GM19395 (cell line): ENCODE measurements around the gene MFSD6L.
"Not testable (repeated sequence)": the region's sequence is repeated elsewhere in the genome, so short reads cannot be mapped to it uniquely, and the experiment has no call there.

ENCODE experiments used
- ATAC-seq: cut with Tn5 transposase; IDR thresholded peaks from one replicate; pipeline ENCODE4 v1.9.1; 2021; ENCODE audit warnings: mild to moderate bottlenecking, moderate library complexity; ENCODE audit not compliant: unreplicated experiment

Gene MFSD6L

DNA sequence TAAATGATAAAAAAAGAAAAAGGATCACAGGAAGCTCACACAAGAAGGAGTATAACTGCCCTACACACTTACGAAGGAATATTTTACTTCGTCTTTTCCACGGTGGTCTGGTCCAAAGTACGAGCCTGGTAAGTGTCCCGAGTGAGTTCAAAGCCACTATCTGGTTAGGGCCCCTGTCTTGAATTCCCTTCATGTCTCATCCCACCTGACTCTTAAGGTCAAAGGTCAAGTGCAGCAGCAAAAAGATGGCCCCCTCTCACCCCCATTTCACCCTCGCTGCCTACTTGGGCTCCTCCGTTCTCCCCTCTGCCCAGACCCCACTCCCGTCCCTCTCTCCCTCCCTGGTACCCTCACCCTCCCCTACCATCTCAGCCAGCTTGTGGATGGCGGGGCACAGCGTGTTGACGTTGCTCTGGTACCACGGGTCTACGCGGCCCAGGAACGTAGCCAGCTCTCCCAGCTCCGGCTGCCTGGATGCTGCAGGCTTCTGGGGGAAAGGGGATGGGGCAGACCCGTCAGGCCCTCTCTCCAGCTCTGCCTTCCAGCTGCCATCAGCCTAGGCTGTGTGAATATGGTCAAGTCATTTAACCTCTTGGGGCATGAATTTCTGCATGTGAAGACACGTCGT, 27.8 kb upstream of the MFSD6L start:
- no peak for ATAC-seq

DNA sequence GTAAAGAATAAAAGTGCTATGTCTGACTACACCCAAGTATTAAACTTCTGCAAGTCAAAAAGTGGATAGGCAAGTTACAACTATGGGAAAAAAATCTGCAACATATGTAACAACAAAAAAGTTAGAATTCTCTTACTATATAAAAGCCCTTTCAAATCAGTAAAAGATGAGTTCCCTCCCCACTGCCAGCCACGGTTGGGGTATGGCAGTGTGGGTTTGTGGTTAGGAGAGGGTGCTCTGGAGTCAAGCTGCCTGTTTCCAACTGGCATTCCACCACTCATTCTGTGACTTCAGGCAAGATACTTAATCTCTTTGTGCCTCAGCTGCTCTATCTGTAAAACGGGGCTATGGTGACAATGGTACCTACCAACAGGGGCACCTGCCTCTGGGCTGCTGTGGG, 26.6 kb upstream of the MFSD6L start:
- ATAC-seq = no peak

DNA sequence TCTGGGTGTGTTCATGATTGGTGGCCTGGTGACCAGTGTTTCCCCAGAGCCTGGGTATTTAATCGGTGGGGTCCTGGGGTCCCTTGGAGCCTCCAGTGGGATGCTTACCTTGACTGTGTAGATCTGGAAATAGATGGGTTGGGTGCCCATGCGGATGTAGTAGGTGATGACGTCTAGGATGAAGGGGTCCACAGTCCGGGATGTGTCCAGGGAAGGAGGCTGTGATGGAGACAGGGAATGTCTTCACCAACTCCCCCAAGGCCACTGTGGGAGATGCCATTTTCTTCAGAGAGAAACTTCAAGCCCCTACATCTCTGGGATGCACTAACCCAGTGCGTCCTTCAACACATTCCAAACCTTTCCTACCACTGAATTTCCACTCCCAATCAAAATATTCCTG, 24.1 kb upstream of the MFSD6L start:
- no peak for ATAC-seq

DNA sequence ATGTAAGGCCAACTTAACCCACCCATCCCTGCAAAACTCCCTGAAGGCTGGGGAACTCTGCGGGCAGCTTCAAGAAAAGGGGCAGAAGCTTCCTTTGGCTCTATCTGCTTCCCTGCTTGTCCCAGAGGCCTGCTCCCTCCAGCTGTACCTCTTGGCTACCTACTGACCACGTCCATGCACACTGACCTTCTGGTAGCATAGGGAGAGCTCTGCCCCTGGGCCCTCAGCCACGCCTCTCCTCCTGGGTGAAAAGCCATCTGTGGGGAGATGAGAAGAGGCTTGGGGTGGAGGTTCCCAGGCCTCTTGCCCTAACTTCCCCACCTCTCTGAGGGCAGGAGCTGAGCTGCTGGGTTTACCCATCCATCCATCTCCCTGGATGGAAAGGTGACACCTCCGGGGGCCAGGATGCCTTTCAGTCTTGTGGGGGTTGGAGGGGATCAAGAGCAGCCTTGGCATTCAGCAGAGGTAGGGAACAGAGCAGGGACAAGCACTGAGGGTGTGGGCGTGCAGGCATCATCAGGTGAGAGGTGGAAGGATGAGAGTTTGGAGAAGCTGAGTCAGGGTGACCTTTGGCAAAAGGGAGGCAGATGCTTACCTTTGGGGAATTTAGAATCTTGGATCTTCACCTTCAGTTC, 23.4 kb upstream of the MFSD6L start:
- ATAC-seq = no peak

DNA sequence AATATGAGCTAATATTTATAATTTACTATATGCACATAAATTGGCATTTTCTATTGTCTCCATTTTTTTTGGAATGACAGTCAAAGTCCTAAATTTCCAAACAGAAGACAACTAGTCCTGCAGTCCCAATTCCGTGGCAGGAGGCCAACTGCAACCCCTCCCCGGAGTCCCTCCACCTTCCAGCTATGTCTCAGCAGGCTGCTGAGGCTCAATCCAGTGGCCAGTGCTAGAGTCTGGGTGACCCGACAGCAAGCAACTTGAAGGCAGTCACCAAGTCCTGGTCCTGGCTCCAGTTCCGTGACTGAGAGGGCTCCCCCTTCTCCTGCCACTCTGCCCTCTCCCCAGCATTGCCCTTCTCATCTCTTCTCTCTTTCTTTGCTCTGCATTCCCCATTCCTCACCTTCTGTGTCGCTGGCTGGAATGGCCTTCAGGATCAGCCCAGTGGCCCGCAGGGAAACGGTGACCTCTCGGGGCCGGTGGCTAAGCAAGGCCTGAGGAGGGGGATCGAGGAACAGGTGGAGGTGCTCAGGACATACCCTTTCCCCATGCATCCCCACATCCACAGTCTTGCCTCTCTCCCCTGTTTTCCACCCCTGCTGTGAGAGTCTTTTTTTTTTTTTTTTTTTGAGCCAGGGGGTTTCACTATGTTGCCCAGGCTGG, 22.4 kb upstream of the MFSD6L start:
- ATAC-seq = no peak

DNA sequence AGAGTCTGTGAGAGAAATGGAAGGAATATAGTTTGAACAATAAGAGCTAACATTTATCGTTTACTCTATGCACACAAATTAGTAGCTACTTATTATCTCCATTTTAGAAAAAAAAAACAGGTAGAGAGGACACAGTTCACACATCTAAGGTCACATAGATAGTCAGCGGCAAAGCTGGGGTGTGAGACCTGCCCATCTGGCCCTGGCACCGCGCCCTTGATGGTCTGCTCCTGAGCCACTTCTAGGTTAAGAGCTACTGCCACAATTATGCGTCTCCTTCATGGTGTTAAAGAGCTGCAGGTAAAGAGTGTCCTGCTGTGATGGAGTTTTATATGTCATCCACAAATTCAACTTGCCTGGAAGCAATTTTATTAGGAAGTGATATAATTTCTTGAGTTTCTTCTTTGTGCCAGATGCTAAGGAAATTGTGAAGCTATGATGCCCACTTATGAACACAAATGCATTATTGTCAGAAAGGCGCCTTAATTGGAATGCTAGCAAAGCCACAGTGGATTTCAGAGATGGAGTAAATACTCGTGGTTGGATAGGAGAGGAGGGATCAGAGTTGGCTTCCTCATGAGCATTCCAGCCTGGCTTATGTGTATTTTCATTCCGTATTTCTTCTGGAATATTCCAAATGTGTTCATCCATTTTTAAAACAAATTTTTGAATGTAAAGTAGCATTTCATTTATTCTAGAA, 21.3 kb upstream of the MFSD6L start:
- no peak for ATAC-seq

DNA sequence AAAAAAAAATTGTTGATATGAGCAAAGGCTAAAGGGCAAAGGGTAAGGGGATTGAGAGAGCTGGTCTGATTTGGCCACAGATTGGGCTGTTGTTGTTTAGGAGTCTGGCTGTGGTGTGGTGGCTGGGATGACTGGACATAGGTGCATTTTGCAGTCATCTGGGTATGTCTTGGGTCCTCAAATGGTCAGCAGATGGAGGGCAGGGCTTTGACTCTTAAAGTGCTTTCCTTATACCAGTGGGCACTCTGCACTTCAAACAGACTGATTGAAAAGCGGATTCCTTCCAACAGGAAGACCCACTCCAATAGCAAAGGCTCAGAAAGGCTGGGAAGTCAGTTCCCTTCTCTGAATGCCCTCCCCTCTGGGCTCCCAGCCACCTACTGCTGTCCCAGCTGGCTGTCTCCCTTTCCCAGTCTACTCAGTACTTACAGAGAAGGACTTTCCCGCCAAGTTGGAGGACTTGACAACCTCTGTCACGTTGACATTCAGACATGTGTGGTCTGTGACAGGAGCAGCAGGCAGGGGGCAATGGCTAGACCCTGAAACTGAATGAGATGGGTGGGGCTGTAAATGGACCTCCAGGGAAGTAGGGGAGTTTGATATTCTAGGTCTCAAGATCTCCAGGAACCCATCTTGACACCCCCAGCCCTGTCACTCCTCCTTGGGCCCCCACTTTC, 19.6 kb upstream of the MFSD6L start:
- ATAC-seq = no peak

DNA sequence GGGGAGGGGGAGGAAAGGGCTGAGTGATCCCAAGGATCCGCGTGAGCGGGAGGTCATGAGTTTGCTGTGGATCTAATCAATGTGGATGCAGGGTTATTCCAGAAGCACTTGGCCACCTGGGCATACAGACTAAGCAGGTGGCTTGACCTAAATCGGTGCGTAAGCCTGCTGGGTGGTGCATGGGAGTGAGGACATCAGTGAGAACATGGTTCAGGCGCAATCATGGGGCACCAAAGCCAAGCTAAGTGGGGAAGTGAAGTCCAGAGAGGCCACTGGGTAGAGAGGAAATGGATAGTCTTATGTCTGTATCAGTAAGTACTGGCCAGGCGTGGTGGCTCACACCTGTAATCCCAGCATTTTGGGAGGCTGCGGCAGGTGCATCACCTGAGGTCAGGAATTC, 18.9 kb upstream of the MFSD6L start:
- ATAC-seq = no peak

DNA sequence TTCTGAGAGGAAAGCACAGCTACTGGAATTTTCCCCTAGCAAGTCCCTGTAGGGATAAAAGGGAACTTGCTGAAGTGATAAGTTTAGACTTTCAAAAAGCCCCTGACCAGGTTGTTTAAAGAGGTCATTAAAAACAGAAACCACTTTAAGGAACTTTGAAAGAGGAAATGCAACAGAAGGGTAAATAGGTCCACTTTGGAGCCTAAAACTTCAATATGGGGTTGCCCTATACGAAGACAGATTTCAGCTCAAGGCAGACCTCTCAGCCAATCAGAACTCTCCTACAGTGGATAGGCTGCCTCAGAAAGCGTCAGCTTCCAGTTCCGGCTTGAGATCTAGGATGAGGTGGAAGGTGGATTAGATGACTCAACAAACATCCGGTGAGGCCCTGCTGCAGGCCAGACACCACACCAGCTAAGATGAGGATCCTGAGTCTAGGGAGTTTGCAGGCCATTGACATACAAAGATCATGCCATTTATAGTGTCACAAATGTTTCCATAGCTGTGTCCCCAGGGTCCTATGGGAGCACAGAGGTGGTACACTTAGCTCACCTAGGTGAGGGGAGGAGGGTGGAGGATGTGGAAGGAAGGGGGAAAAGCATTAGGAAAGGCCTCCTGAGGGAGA, 7.9 kb upstream of the MFSD6L start:
- ATAC-seq = peak; percentile 95

DNA sequence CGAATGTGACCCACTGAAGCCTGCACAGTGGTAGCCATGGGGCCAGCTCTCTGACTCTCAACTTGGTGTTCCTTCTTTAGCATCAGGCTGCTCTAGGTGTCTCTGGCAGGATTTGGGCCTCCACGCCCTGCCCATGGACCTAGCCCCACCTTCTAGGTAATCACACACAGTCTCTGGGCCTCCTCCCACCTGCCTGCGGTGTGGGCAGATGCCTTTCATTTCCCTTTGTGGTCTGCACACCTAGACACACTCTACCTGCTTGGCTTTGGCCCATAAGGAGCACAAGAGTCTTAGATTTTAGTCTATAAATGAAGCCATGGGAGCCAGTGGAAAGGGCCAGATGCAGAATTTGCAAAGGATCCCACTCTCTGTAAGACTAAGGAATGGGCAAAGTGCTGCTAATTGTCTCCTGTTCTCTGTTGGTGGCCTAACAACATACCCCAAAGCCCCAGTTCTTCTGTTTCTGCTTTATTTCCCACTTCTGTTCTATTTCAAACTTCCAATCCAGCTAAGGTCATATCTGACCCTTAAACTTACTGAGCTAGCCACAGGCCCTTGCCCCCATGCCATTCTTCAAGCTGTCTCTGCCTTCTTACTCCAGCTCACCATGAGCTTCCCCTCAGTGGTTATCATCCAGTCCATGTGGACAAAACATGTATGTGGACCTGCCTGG, 7.2 kb upstream of the MFSD6L start:
- ATAC-seq = no peak

DNA sequence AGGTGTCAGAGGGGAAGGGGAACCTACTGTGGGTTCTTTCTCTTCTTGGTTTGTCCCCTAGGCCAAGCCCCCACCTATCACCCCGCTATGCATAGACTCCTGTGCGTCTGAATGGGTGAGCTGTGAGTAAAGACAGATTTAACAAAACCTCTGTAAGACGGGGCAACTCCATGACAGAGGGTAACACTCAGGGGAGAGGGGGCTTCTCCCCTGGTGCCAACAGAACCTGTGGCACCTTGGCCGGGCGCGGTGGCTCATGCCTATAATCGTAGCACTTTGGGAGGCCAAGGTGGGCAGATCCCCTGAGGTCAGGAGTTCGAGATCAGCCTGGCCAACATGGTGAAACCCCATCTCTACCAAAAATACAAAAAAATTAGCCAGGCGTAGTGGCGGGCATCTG, 6.2 kb upstream of the MFSD6L start:
- ATAC-seq = not testable (repeated sequence)

DNA sequence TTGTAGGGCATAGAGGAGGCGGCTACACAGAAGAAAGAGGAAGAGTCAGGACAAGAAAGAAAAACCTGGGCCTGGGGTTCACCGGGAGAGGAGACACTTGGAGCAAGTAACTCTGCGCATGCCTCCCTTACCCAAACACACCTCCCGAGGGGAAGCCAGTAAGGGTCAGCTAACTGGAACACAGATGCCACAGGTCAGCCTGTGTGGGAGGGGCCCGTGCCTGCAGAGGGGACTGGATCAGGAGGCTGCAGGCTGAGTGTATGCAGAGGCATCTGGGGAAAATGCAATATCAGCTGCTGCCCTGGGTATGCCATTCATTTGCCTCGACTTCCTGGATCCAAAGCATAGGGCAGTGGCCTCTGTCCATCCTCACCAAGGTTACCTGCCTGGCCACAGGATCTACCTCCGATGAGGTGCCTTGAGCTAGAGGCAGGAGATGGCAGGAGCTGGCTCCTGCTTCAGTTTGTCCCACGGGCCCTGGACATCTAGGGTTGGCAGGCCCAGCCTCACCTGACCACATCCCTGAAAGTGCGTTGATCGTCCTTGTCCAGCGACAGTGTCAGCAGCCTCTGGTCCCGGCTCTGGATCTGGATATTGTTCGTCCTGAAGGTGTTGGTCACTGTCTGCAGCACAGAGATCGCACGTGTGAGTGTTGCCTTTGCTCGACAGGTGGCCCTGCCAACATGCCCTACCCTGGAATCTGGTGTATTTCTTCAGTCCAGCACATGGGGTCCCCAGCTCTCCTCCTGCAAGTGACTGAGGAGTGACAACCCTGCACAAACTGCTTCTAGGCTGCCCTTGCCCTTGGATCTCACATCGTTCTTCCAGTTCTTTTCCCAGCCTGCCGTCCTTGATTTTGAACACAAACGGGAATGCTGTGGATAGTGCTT, 4.6 kb upstream of the MFSD6L start:
- no peak for ATAC-seq

DNA sequence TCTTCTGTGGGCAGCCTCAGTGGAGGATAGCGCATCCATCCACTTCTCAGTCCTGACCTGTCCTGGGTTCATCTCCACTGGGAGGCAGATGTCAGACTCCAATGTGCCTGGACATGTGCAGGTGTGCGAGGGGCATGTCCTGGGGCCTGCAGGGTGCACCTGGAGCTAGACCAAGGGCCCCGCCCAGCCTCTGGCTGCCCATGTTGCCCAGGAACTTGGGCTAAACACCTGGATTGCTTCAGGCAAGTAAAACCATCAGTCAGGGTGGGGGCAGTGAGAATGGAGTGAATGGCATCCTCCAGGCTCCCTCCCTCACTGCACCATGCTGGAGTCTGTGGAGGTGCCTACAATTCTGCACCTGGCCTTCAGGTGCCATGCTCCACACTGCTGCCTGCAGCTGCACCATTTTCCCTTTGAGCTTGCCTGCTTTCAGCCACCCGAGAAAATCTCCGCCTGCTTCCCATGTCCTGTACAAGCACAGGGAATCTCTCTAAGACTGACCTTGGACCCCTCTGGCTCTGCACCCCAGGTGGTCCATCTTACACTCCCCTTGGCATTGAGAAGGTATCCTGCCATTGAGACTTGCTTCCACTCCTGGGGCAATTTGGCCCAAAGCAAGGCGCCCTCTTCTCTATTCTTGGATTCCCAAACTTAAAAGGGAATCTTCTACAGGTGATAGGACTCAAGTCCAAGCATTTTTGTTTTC, 2.1 kb upstream of the MFSD6L start:
- ATAC-seq = no peak

DNA sequence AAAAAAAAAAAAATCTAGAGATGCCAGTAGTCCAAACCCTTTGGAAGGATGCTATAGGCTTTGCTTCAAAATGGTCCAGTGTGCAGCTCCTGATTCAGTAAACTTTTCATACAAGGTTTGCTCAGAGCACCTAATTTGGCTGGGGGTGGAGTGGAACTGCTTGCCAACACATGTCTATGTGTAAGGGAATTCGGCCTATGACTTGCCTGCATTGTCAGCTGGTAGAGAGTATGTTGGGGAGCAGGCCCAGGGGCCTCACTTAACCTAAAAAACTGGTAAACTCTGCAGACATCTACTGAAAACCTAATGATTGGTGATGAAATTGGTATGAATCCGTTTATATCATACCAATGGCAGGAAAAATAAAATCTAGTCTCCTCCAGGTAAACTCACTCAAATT, 1.5 kb upstream of the MFSD6L start:
- no peak for ATAC-seq

DNA sequence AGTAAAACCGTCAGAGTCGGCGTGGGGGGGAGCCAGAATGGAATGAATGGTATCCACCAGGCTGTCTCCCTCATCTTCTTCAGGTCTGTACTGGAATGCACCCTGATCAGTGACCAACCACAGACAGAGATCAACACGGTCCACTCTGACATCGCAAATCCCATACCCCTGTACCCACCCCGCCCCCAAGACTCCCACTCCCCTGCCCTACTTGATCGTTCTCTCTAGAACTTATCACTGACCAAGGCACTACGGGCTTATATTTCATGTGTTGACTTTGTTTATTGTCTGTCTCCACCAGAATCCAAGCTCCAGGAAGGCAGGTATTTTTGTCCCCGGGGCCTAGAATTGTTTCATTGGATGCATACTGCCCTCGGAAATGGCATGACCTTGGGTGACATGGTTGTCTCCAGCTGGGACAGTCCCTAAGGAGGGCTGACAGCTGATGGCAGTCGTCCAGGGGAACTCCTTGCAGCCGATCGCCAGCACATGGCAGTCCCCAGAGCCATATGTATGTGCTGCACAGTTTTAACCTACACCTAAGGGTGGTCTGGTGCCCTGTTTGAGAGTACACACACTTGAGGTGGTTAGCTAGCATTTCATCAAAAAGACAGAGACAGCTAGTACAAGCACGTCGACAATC, 526 bp upstream of the MFSD6L start:
- no peak for ATAC-seq

DNA sequence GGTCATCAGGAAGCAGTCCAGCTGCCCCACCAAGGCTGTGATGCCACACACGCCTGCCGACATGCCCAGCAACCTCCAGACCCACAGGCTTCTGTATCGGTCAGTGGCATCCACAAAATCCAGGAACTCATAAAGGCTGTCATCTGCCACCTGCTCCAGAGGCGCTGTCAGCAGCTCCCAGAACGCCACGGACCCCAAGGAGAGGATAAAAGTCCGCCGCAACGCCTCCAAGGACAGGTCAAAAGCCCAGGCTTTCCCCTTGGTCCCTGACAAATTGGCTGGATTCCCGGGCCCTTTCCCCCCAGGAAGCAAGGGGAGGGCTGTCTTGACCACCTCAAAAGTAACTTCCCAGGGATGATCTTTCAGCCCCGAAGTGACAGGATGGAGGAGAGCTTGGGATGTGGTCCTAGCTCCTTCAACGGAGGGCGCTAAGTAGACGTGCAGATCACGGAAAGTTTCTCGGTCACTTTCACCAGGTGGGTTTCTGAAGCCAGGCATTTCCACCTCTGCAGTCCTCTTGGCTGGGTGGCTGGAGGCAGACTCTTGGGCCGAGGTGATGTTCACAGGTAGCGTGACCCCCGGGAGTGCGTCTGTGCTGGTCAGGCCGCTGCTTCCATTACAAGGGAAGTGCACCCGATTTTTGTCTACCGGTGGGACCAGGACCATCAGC, 854 bp downstream of the MFSD6L start:
- ATAC-seq = no peak

DNA sequence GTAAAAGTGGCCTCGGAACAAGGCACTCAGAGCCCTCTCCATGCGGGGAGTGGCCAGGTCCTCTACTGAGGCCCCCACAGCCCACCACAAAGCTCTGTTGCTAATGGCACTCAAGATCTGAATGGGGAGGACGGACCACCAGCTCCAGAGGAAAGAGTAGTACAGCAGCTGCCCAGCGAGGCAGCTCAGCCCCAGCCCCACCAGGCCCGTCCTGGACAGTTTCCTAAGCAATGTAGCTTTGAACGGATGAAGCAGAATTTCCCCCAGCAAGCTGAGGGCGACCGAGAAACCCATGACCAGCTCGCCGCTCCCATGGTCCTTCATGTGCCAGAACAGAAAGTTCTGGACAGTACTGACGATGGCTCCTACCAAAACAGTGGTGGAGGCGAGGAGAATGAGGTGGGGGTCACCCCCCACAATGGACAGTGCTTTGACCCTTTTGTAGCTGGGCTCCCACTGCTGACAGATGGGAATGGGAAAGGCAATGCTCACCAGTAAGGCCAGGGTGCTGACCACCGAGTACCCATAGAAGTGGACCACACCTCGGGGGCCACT, 1.5 kb downstream of the MFSD6L start:
- ATAC-seq = no peak
